NCI-H1048 (cell line): ENCODE results near the gene LAMB4.
"Not testable (repeated sequence)": the region's sequence is repeated elsewhere in the genome, so short reads cannot be mapped to it uniquely, and the experiment has no call there.

ENCODE experiments used
- DNase-seq: peaks from one replicate; lab custom pipeline; 2025; lab: John Stamatoyannopoulos, UW

LAMB4 gene

DNA sequence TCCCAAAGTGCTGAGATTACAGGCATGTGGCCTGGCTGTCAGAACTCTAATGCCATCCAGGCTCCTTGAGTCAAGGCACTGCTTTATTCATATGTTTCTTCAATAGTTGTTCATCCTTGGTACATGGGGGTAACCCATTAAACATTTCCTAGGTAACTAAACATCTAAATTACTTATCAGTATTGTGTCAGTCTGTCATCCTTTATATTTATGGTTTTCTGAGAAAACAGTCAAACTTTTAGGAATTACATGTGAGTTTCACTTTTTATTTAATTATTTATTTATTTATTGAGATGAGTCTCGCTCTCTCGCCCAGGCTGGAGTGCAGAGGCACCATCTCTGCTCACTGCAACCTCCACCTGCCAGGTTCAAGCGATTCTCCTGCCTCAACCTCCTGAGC lies 81.7 kb downstream of the LAMB4 start:
- no peak for DNase-seq

DNA sequence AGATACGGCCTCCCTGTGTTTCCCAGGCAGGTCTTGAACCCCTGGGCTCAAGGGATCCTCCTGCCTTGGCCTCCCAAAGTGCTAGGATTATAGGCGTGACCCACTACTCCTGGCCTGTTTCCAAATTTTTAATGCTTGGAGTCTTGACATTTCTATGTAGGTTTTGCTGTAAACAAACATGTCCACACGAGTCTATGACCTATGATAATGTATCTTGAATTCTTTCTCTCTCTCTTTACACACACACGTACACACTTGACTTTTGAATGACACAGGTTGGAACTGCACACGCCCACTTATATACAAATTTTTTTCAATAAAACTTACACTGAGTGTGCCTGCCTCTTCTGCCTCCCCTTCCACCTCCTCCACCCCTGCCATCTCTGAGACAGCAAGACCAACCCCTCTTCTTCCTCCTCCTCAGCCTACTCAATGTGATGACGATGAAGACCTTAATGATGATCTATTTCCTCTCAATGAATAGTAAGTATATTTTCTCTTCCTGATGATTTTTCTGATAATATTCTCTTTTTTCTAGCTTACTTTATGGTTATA lies 83.1 kb downstream of the LAMB4 start:
- no peak for DNase-seq

DNA sequence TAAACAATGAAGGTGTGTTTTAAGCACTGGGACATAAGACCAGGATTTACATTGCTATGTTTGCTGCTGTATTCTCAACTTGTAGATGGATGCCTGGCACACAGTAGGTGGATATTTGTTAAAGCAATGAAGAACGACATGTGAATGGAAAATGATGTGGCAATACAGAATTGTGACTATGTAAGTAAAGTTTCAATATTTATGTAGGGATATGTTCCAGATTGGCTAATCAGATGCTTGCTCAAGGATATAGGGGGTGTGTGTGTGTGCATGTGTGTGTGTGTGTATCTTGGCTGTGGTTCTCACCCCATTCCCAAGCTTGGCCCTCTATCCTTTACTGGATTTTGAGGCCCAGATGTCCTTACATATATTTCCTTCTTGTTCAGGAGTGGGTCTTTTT lies 84.5 kb downstream of the LAMB4 start:
- no peak for DNase-seq

- DNase-seq = no peak
Observed at GRCh38 chr7:108045154-108045553, 85.0 kb downstream of the LAMB4 start.

GRCh38 chr7:108044345-108044744 lies 85.8 kb downstream of the LAMB4 start:
- DNase-seq = no peak

GRCh38 chr7:108038986-108039385 lies 91.2 kb downstream of the LAMB4 start:
- no peak for DNase-seq

DNA sequence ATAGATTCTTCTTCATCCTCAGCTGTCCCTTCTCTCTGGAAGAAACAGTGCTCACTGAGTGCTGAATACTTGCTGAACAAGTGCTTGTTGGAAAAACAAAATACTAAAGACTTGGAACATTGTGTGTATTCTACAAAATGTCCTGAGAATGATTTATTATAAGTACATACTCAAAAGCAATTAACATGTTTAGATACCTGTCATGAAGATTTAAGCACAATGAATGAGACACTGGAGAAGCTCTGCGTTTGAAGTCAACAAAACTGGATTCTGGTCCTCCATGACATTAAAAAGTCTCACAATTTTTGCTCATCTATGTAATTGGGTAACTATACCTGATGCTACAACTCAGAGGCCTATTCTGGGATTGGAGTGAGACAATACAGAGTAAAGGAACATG lies 92.4 kb downstream of the LAMB4 start:
- DNase-seq = no peak

GRCh38 chr7:108037140-108037539 lies 93.0 kb downstream of the LAMB4 start:
- DNase-seq = no peak

GRCh38 chr7:108034586-108034985 lies 95.6 kb downstream of the LAMB4 start:
- DNase-seq = no peak

DNA sequence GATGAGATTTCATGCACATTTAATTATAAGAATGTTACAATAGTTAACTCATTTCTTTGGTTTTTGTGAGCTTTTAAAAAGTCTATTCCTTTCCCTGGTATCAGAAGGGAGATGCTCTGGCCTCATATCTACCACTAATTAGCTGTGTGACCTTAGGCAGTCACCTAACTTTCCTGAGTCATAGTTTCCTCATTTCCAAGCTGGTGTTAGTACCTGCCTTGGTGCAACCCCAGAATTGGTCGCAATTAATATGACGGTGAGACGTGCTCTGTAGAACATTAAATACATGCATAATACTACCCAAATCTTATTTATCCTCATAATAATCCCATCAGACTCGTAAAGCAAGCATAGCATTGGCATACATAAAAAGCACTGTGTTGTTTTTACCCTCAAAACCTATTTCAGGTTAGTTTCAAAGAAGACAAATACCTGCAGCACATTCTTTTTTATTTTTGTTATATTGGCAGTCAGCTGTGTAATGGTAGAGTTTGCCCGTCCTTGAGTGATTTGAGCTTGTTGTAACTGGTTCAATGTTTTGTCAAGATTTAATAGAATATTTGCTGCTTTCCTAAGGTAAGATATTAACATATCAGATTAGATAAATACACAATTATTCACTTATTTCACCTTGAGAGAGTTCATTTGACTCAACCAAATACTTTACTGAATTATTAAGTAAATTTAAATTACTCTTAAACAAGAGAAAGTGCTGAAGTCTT lies 96.2 kb downstream of the LAMB4 start:
- DNase-seq = no peak

- DNase-seq = not testable (repeated sequence)
Observed at GRCh38 chr7:108033309-108033708, 96.9 kb downstream of the LAMB4 start.

DNA sequence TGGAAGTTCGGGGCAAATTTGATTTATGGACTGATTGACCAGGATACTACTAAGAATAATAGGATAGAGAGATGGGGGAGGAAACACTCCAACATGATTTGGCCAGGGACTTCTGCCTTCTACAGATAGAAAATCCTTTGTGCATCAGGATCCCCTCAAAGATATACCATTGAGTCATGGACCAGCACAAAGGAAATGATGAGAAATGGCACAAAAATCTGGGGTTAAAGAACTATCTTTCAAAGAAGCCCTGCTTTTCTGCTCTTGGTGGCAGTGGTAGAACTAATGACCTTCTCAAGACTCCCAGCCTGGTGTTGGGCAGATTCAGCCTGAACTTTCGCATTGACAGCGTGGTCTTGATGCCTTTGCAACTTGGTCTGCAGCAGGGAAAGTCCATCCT lies 99.6 kb downstream of the LAMB4 start:
- DNase-seq = no peak

- no peak for DNase-seq
Observed at GRCh38 chr7:108029034-108029433, 101.1 kb downstream of the LAMB4 start.

- DNase-seq = no peak
Observed at GRCh38 chr7:108028111-108028510, 102.0 kb downstream of the LAMB4 start.

DNA sequence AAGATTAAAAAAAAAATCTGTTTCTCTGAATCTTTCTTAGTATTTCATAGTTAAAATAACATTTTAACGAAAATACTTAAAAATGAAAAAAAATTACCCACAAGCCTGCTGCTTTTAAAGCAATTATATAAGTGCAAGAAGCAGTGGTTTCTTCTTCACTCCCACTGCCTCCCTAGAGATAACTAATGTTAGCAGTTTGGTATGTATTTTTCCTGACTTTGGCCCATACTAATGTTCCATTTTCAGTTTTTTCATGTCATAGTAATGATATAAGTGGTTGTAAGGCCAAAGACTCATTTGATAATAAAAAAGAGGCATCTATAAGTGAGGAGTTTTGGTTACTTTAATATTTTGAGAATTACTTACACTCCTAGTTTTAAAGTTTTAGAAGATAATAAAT lies 102.9 kb downstream of the LAMB4 start:
- no peak for DNase-seq

- DNase-seq = no peak
Observed at GRCh38 chr7:108026647-108027046, 103.5 kb downstream of the LAMB4 start.

DNA sequence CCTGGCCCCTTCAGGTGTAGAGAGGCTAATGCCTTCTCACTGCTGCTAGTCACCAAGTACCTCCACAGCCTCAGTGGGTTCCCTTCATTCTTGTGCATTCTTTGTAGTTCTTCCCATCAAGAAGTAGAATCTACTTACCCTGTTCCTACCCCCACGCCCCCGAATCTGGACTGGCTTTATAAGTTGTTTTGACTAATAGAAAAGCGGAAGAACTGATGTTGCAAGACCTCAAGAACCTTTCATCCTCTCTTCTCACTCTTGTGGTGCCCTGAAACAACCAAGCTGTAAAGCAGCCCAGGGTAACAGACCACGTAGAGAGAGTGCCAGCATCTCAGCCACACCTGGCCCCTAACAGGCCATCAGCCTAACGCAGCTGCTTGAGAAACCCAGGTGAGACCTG lies 104.0 kb downstream of the LAMB4 start:
- DNase-seq = no peak

DNA sequence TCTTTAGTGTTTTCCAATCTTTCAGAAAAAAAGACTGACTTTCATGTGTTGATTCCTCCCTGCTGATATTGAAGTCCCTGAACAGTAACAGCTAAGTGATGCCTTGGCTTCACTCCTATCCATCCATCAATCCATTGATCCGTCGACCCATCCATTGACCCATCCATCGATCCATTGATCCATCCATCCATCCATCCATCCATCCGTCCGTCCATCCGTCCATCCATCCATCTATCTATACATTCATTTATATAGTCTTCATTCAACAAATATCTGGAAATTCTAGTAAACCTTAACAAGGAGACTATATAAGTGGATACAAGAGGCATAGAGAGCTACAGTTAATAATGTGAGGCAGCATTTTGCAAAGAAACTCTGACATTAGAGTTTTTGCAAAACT lies 105.6 kb downstream of the LAMB4 start:
- DNase-seq = no peak

DNA sequence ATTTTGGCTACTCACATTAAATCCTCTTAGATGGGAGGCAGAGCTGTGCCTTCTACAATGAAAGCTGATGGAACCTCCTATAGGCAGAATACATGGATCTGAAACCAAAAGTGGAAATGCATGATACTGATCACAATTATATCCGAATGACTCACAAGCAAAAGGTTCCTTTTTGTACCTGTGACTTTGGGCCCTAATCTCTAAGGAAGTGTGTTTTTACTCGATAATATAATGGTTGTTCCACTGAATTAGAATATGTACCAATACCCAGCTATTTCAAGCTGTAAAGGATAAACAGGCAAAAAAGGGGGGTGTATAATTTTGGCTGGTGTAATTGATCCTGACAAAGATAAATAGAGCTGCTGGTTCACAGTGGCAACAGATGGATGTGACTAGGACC lies 109.6 kb downstream of the LAMB4 start:
- no peak for DNase-seq

- DNase-seq = no peak
Observed at GRCh38 chr7:108018668-108019067, 111.5 kb downstream of the LAMB4 start.

GRCh38 chr7:108017776-108018151 lies 112.4 kb downstream of the LAMB4 start:
- DNase-seq = no peak

- DNase-seq = no peak
Observed at GRCh38 chr7:108016841-108017775, 113.1 kb downstream of the LAMB4 start.

DNA sequence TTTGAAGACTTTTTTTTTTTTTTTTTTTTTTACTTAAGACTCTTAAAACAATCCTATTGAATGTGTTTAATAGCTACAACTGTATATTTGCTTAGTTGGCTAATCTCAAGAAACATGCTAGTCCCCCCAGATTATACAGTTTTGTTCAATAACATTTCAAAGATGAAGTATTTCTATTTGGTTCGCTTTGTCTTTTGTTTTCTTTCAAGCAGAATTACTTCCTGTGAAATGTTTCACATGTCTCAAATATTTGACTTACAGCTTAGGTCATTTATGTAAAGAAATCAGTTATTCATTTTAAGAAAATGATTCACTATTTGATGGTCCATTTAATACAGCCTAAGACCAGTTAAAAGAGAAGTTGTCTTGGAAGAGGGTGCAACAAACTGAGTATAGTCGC lies 114.4 kb downstream of the LAMB4 start:
- DNase-seq = no peak
